Thyroid gland (tissue), 4 donors: ENCODE data around the gene SLC25A39.

Source experiments
- CTCF ChIP-seq, 6 experiments: fragments of 200-600 bp in 3 of 6; fragments of 450-650 bp in 3 of 6; sonication (generic) in 3 of 6; IDR thresholded peaks; one replicate each; pipeline ENCODE4 v1.5.1; 2016 to 2019; ENCODE audit warnings: antibody characterized with exemption in 6 of 6, mild to moderate bottlenecking in 2 of 6, inconsistent platforms in 1 of 6, moderate library complexity in 1 of 6
- POLR2A ChIP-seq, 2 donors: fragments of 450-650 bp; IDR thresholded peaks; one replicate each; pipeline ENCODE4 v1.6.1; 2017; ENCODE audit warnings: antibody characterized with exemption in 2 of 2, mild to moderate bottlenecking in 2 of 2, moderate library complexity in 1 of 2

GRCh38 chr17:44314524-44314868, 10.1 kb downstream of the SLC25A39 start:
- TF ChIP-seq POLR2A (IDR thresholded peaks at IDR 0.05) (no peak), CTCF (IDR thresholded peaks at IDR 0.05) (no peak)
